D721Med (cell line): ENCODE data around the gene TLR8.

ENCODE experiments used
- DNase-seq: peaks from one replicate; pipeline ENCODE4 v3.0.0; 2011; ENCODE audit warnings: low spot score; ENCODE audit not compliant: insufficient read length
- FAIRE-seq: peaks from 2 replicates; lab custom pipeline; 2011; peaks lifted over from hg19 to GRCh38; lab: Jason Lieb, UNC
- CTCF ChIP-seq: IDR thresholded peaks from 2 replicates; pipeline ENCODE4 v1.5.1; 2012; ENCODE audit warnings: mild to moderate bottlenecking, control low read depth; ENCODE audit not compliant: insufficient read depth; ENCODE audit errors: missing control alignments

TLR8 gene

GRCh38 chrX:12874581-12874980, 31.8 kb upstream of the TLR8 start:
- FAIRE-seq: no peak
- DNase-seq: no peak
- TF ChIP-seq CTCF: no peak

GRCh38 chrX:12877386-12877785, 29.0 kb upstream of the TLR8 start:
- no peak for DNase-seq
- no peak for TF ChIP-seq CTCF
- no peak for FAIRE-seq

- no peak for TF ChIP-seq CTCF
- no peak for FAIRE-seq
- DNase-seq: no peak
These were observed 27.9 kb upstream of the TLR8 start for GRCh38 chrX:12878536-12878935.

GRCh38 chrX:12881914-12882313, 24.5 kb upstream of the TLR8 start:
- TF ChIP-seq CTCF: no peak
- FAIRE-seq (no peak), DNase-seq (no peak)

- DNase-seq (no peak), FAIRE-seq (no peak)
- TF ChIP-seq CTCF: no peak
These were observed 20.9 kb upstream of the TLR8 start for GRCh38 chrX:12885508-12885907.

GRCh38 chrX:12886545-12886944, 19.9 kb upstream of the TLR8 start:
- no peak for FAIRE-seq

GRCh38 chrX:12887141-12887540, 19.3 kb upstream of the TLR8 start:
- no peak for TF ChIP-seq CTCF
- DNase-seq: no peak
- FAIRE-seq: no peak

More at GRCh38 chrX:12886545-12886944, 19.9 kb upstream of the TLR8 start:
- TF ChIP-seq CTCF: no peak
- DNase-seq: no peak
